ENCODE measurements around the gene PDZD8. TPM values are rescaled to one million over a fixed set of nuclear protein-coding genes. Genes with fewer than 3 reads are reported as not detected.

The PDZD8 gene
- total RNA-seq, 1 donor from 2014 or later = 23.9 TPM

GRCh38 chr10:117419159-117419558, 43.9 kb upstream of the PDZD8 start:
- no peak overlapping the region for H3K4me3 ChIP-seq
- intact Hi-C loops (cut with micrococcal nuclease) = no loop called here
- no peaks in the 10 kb centered on the region for H3K4me1 ChIP-seq
- H3K9me3 ChIP-seq (replicated peaks) = no peaks in the 10 kb centered on the region
- no peak for DNase-seq
- no peak overlapping the region for H3K27ac ChIP-seq (replicated peaks)
- H3K36me3 ChIP-seq = no peaks in the 10 kb centered on the region
- TF ChIP-seq, protein P1, sequence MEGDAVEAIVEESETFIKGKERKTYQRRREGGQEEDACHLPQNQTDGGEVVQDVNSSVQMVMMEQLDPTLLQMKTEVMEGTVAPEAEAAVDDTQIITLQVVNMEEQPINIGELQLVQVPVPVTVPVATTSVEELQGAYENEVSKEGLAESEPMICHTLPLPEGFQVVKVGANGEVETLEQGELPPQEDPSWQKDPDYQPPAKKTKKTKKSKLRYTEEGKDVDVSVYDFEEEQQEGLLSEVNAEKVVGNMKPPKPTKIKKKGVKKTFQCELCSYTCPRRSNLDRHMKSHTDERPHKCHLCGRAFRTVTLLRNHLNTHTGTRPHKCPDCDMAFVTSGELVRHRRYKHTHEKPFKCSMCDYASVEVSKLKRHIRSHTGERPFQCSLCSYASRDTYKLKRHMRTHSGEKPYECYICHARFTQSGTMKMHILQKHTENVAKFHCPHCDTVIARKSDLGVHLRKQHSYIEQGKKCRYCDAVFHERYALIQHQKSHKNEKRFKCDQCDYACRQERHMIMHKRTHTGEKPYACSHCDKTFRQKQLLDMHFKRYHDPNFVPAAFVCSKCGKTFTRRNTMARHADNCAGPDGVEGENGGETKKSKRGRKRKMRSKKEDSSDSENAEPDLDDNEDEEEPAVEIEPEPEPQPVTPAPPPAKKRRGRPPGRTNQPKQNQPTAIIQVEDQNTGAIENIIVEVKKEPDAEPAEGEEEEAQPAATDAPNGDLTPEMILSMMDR (IDR thresholded peaks at IDR 0.05; ENCODE audit: borderline replicate concordance) = no peak
- peaks cover 40% of the 10 kb centered on the region for H3K27me3 ChIP-seq (ENCODE audit: low read depth)

DNA sequence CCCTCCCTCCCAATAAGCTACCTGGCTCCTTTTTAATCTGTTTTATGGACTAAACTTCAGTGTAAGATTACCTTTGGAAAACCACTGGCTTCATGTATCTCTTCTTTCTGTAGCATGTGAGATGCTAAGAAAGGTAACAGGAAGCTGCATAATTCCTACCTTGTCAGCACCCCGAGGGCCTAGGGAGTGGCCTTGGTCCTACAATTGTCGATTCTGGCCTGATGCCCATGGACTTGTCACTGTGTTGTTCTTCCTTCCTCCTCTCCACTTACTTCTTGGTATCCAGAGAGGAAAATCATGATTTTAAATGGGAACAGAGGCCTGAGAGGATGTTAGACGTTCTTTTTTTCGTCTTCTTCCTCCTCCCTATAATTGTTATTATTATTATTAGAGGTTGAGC, 42.9 kb upstream of the PDZD8 start:
- no peak for DNase-seq
- H3K9me3 ChIP-seq (replicated peaks) = no peaks in the 10 kb centered on the region
- H3K36me3 ChIP-seq = no peaks in the 10 kb centered on the region
- H3K27me3 ChIP-seq (ENCODE audit: low read depth) = peaks cover 48% of the 10 kb centered on the region
- H3K4me1 ChIP-seq = no peaks in the 10 kb centered on the region
- intact Hi-C loops (cut with micrococcal nuclease) = no loop called here
- TF ChIP-seq, protein P1 (IDR thresholded peaks at IDR 0.05; ENCODE audit: borderline replicate concordance) = no peak
- H3K4me3 ChIP-seq = no peak overlapping the region
- H3K27ac ChIP-seq (replicated peaks) = no peak overlapping the region

DNA sequence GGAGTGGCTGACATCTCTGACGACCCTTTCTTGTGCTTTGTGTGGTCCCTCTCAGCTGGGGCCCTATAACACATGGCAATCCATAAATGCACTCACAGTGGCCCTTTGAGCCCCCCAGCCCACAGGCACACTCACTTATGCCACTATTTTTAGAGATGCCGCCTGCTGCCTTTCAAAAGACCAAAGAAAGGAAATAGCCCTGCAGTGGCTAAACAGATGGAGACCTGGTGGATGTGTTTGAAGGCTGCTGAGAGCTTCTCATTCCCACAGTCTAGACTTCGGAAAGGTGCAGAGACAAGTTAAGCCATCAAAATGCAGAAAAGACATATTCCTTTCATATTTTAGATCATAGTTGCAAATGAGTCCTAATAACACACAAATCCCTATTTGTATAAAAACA, 42.0 kb upstream of the PDZD8 start:
- H3K9me3 ChIP-seq (replicated peaks) = no peaks in the 10 kb centered on the region
- H3K27me3 ChIP-seq (ENCODE audit: low read depth) = peaks cover 50% of the 10 kb centered on the region
- H3K4me3 ChIP-seq = no peak overlapping the region
- H3K36me3 ChIP-seq = no peaks in the 10 kb centered on the region
- no peaks in the 10 kb centered on the region for H3K4me1 ChIP-seq
- DNase-seq = no peak
- H3K27ac ChIP-seq (replicated peaks) = no peak overlapping the region
- TF ChIP-seq, protein P1 (IDR thresholded peaks at IDR 0.05; ENCODE audit: borderline replicate concordance) = no peak
- intact Hi-C loops (cut with micrococcal nuclease) = no loop called here

DNA sequence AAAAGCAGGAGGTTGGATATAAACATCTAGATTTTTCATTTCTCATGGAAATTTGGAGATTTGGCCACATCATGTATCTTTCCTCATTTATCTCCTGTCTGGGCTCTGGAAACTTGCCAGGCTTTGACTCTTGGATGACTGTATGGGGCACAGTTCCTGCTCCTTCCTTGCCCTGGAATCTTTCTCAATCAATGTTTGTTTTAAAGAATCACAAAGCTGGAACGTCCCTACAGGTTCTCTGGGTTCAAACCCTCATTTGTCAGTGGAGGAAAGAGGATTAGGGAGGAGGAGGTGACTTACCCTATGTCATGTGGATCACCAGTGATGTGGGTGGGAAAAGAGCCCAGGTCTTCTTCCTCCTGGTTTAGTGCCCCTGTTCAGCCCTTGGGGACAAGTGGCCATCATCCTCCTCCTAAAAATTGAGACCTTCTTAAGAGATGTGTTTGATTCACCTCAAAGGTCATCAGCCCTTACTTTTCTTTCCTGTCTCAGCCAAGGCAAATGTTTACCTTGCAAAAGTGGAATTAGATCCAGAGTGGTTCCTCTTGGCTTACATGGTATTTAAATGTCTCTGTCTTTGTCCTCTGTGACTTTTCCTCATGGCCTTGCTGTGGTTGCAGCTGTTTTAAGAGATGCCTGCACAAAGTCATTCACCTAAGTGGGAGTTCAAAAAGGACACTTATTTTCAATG, 38.8 kb upstream of the PDZD8 start:
- no peak overlapping the region for H3K27ac ChIP-seq (replicated peaks)
- H3K9me3 ChIP-seq (replicated peaks) = no peaks in the 10 kb centered on the region
- H3K4me1 ChIP-seq = no peaks in the 10 kb centered on the region
- no peak overlapping the region for H3K4me3 ChIP-seq
- intact Hi-C loops (cut with micrococcal nuclease) = no loop called here
- no peaks in the 10 kb centered on the region for H3K36me3 ChIP-seq
- TF ChIP-seq, protein P1 (IDR thresholded peaks at IDR 0.05; ENCODE audit: borderline replicate concordance) = no peak
- no peak for DNase-seq
- peaks cover 30% of the 10 kb centered on the region for H3K27me3 ChIP-seq (ENCODE audit: low read depth)

GRCh38 chr10:117412469-117413010, 37.3 kb upstream of the PDZD8 start:
- Histone ChIP-seq H3K36me3 (no peaks in the 10 kb centered on the region), H3K27me3 (ENCODE audit: low read depth) (peaks cover 24% of the 10 kb centered on the region), H3K9me3 (replicated peaks) (no peaks in the 10 kb centered on the region), H3K27ac (replicated peaks) (no peak overlapping the region), H3K4me1 (no peaks in the 10 kb centered on the region), H3K4me3 (no peak overlapping the region)
- TF ChIP-seq, protein P1 (IDR thresholded peaks at IDR 0.05; ENCODE audit: borderline replicate concordance) = no peak
- DNase-seq = no peak
- intact Hi-C loops (cut with micrococcal nuclease) = no loop called here

Data from left ventricle myocardium inferior (tissue), 1 donor.